ENCODE measurements around the gene ZNF878. TPM values are rescaled to one million over a fixed set of nuclear protein-coding genes. Genes with fewer than 3 reads are reported as not detected.

ZNF878 gene
- total and polyA plus RNA-seq, 2 of the 13 experiments (the other 11 are each of a cell fraction or from before 2014, with no cell fraction given) = 0.46 to 5.2 TPM

DNA sequence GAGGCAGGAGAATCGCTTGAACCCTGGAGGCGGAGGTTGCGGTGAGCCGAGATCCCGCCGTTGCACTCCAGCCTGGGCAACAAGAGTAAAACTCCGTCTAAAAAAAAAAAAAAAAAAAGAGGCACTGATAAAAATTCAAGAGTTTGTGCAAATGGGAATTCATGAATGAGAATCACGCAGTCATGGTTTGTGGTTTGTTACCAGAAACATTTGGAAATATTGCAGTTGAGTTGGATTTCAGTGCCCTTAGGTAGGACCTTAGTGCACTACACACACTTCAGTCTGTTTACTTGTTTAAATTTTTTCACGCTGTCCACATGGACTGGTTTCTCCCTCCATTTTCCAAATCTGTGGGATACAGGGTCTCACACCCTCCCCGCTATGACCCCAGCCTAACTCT is 40.2 kb upstream of the ZNF878 start (continued):
- TF ChIP-seq, protein P1, sequence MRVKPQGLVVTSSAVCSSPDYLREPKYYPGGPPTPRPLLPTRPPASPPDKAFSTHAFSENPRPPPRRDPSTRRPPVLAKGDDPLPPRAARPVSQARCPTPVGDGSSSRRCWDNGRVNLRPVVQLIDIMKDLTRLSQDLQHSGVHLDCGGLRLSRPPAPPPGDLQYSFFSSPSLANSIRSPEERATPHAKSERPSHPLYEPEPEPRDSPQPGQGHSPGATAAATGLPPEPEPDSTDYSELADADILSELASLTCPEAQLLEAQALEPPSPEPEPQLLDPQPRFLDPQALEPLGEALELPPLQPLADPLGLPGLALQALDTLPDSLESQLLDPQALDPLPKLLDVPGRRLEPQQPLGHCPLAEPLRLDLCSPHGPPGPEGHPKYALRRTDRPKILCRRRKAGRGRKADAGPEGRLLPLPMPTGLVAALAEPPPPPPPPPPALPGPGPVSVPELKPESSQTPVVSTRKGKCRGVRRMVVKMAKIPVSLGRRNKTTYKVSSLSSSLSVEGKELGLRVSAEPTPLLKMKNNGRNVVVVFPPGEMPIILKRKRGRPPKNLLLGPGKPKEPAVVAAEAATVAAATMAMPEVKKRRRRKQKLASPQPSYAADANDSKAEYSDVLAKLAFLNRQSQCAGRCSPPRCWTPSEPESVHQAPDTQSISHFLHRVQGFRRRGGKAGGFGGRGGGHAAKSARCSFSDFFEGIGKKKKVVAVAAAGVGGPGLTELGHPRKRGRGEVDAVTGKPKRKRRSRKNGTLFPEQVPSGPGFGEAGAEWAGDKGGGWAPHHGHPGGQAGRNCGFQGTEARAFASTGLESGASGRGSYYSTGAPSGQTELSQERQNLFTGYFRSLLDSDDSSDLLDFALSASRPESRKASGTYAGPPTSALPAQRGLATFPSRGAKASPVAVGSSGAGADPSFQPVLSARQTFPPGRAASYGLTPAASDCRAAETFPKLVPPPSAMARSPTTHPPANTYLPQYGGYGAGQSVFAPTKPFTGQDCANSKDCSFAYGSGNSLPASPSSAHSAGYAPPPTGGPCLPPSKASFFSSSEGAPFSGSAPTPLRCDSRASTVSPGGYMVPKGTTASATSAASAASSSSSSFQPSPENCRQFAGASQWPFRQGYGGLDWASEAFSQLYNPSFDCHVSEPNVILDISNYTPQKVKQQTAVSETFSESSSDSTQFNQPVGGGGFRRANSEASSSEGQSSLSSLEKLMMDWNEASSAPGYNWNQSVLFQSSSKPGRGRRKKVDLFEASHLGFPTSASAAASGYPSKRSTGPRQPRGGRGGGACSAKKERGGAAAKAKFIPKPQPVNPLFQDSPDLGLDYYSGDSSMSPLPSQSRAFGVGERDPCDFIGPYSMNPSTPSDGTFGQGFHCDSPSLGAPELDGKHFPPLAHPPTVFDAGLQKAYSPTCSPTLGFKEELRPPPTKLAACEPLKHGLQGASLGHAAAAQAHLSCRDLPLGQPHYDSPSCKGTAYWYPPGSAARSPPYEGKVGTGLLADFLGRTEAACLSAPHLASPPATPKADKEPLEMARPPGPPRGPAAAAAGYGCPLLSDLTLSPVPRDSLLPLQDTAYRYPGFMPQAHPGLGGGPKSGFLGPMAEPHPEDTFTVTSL (CRISPR knock-in tag; IDR thresholded peaks at IDR 0.05; ENCODE audit: borderline replicate concordance) = no peak
- TF ChIP-seq, protein P2, sequence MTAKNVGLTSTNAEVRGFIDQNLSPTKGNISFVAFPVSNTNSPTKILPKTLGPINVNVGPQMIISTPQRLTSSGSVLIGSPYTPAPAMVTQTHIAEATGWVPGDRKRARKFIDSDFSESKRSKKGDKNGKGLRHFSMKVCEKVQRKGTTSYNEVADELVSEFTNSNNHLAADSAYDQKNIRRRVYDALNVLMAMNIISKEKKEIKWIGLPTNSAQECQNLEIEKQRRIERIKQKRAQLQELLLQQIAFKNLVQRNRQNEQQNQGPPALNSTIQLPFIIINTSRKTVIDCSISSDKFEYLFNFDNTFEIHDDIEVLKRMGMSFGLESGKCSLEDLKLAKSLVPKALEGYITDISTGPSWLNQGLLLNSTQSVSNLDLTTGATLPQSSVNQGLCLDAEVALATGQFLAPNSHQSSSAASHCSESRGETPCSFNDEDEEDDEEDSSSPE (CRISPR knock-in tag; IDR thresholded peaks at IDR 0.05) = no peak
- TF ChIP-seq HNRNPUL1 (IDR thresholded peaks at IDR 0.05; ENCODE audit: low read depth, low read length) = no peak
